ENCODE measurements around the gene MRPL14.
A peak's percentile ranks its signal among the peaks of the same experiment; 100 is the strongest.

The MRPL14 gene

GRCh38 chr6:44122801-44123200, 4.5 kb downstream of the MRPL14 start:
- H3K27ac ChIP-seq = peak overlapping the region in 1 of 2 donors; percentile 21

GRCh38 chr6:44120692-44121443, 6.4 kb downstream of the MRPL14 start:
- no peak for DNase-seq (ENCODE audit: low spot score)
- no peak for TF ChIP-seq CTCF (IDR thresholded peaks at IDR 0.05)
- H3K27ac ChIP-seq = no peak overlapping the region
- H3K4me3 ChIP-seq = no peak overlapping the region

More at GRCh38 chr6:44122801-44123200, 4.5 kb downstream of the MRPL14 start:
- no peak for DNase-seq (ENCODE audit: low spot score)
- TF ChIP-seq CTCF (IDR thresholded peaks at IDR 0.05) = no peak
- no peak overlapping the region for H3K4me3 ChIP-seq

- TF ChIP-seq CTCF (IDR thresholded peaks at IDR 0.05) = no peak
- Histone ChIP-seq H3K4me3 (no peak overlapping the region), H3K27ac (no peak overlapping the region)
- DNase-seq (ENCODE audit: low spot score) = no peak
These were observed 7.5 kb downstream of the MRPL14 start for GRCh38 chr6:44119704-44120262.

GRCh38 chr6:44117397-44118128, 9.7 kb downstream of the MRPL14 start:
- no peak overlapping the region for H3K4me3 ChIP-seq
- no peak overlapping the region for H3K27ac ChIP-seq
- no peak for TF ChIP-seq CTCF (IDR thresholded peaks at IDR 0.05)
- DNase-seq (ENCODE audit: low spot score) = no peak

GRCh38 chr6:44116641-44117382, 10.4 kb downstream of the MRPL14 start:
- TF ChIP-seq CTCF (IDR thresholded peaks at IDR 0.05) = no peak
- Histone ChIP-seq H3K27ac (no peak overlapping the region), H3K4me3 (no peak overlapping the region)
- DNase-seq (ENCODE audit: low spot score) = no peak

GRCh38 chr6:44115866-44116265, 11.4 kb downstream of the MRPL14 start:
- H3K4me3 ChIP-seq = no peak overlapping the region
- TF ChIP-seq CTCF (IDR thresholded peaks at IDR 0.05) = no peak
- no peak overlapping the region for H3K27ac ChIP-seq
- DNase-seq (ENCODE audit: low spot score) = no peak
